HL-60 (cell line): Measurements from ENCODE around the gene HMCN2.

ENCODE experiments used
- DNase-seq, 2 experiments: peaks; one replicate each; pipeline ENCODE4 v3.0.0-alpha.2; 2010 to 2020; ENCODE audit warnings: low read depth in 1 of 2, low spot score in 1 of 2
- H3K27ac ChIP-seq: fragments of 250-450 bp; sonication (Bioruptor Pico); replicated peaks from 2 replicates; pipeline ENCODE4 v1.5.1; 2020; ENCODE audit warnings: mild to moderate bottlenecking, moderate library complexity
- H3K27me3 ChIP-seq: fragments of 250-450 bp; sonication (Bioruptor Pico); 2 replicates; pipeline ENCODE4 v1.5.1; 2021; ENCODE audit warnings: mild to moderate bottlenecking, moderate library complexity; ENCODE audit not compliant: insufficient read depth, poor library complexity, severe bottlenecking
- H3K4me3 ChIP-seq: replicated peaks from 2 replicates; pipeline ENCODE4 v1.5.1; 2011; ENCODE audit warnings: mild to moderate bottlenecking, control low read depth, low read length; ENCODE audit not compliant: insufficient read depth
- GABPA ChIP-seq: IDR thresholded peaks from 2 replicates; pipeline ENCODE4 v1.6.1; 2012; ENCODE audit warnings: low read depth
- POLR2AphosphoS5 ChIP-seq: IDR thresholded peaks from 2 replicates; pipeline ENCODE4 v1.6.1; 2012; ENCODE audit warnings: low read depth
- SPI1 ChIP-seq: IDR thresholded peaks from 2 replicates; pipeline ENCODE4 v1.6.1; 2012; ENCODE audit warnings: low read depth, mild to moderate bottlenecking, borderline replicate concordance
- TF ChIP-seq, protein P1 (sequence below): IDR thresholded peaks from 2 replicates; pipeline ENCODE4 v1.6.1; 2012; ENCODE audit warnings: low read depth; ENCODE audit not compliant: insufficient replicate concordance
- TF ChIP-seq, protein P2 (sequence below): IDR thresholded peaks from one replicate; pipeline ENCODE4 v1.5.1; 2011; ENCODE audit warnings: low read length, control low read depth, inconsistent platforms; ENCODE audit not compliant: insufficient read depth

The HMCN2 gene

DNA sequence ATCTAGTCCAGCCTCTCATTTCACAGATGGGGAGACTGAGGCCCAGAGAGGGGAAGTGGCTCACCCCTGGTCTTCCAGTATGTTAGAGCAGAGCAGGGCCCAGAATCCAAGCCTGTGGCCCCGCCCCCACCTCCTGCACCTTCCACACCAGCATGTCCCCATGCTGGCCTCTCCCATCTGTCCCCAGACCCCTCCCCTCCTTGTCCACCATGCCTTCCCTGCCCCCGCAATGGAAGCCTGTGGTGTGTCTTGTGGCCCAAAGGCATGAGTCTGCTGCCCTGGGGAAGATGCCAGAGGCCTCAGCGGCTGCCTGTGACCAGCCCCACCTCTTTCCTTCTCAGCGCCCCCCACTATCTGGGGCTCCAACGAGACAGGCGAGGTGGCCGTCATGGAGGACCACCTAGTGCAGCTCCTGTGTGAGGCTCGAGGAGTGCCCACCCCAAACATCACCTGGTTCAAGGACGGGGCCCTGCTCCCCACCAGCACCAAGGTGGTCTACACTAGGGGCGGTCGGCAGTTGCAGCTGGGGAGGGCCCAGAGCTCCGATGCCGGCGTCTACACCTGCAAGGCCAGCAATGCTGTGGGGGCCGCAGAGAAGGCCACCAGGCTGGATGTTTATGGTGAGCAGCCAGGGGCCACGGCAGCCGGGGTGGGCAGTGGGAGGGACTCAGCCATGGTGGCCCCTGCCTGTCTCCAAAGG, 87.2 kb downstream of the HMCN2 start:
- H3K27me3 ChIP-seq, result no peaks in the 10 kb centered on the region
- no peak overlapping the region for H3K27ac ChIP-seq
- TF ChIP-seq, protein P1, sequence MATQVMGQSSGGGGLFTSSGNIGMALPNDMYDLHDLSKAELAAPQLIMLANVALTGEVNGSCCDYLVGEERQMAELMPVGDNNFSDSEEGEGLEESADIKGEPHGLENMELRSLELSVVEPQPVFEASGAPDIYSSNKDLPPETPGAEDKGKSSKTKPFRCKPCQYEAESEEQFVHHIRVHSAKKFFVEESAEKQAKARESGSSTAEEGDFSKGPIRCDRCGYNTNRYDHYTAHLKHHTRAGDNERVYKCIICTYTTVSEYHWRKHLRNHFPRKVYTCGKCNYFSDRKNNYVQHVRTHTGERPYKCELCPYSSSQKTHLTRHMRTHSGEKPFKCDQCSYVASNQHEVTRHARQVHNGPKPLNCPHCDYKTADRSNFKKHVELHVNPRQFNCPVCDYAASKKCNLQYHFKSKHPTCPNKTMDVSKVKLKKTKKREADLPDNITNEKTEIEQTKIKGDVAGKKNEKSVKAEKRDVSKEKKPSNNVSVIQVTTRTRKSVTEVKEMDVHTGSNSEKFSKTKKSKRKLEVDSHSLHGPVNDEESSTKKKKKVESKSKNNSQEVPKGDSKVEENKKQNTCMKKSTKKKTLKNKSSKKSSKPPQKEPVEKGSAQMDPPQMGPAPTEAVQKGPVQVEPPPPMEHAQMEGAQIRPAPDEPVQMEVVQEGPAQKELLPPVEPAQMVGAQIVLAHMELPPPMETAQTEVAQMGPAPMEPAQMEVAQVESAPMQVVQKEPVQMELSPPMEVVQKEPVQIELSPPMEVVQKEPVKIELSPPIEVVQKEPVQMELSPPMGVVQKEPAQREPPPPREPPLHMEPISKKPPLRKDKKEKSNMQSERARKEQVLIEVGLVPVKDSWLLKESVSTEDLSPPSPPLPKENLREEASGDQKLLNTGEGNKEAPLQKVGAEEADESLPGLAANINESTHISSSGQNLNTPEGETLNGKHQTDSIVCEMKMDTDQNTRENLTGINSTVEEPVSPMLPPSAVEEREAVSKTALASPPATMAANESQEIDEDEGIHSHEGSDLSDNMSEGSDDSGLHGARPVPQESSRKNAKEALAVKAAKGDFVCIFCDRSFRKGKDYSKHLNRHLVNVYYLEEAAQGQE, result no peak
- TF ChIP-seq GABPA (no peak), SPI1 (no peak), POLR2AphosphoS5 (no peak)
- TF ChIP-seq, protein P2, sequence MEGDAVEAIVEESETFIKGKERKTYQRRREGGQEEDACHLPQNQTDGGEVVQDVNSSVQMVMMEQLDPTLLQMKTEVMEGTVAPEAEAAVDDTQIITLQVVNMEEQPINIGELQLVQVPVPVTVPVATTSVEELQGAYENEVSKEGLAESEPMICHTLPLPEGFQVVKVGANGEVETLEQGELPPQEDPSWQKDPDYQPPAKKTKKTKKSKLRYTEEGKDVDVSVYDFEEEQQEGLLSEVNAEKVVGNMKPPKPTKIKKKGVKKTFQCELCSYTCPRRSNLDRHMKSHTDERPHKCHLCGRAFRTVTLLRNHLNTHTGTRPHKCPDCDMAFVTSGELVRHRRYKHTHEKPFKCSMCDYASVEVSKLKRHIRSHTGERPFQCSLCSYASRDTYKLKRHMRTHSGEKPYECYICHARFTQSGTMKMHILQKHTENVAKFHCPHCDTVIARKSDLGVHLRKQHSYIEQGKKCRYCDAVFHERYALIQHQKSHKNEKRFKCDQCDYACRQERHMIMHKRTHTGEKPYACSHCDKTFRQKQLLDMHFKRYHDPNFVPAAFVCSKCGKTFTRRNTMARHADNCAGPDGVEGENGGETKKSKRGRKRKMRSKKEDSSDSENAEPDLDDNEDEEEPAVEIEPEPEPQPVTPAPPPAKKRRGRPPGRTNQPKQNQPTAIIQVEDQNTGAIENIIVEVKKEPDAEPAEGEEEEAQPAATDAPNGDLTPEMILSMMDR, result no peak
- no peak overlapping the region for H3K4me3 ChIP-seq
- no peak for DNase-seq

DNA sequence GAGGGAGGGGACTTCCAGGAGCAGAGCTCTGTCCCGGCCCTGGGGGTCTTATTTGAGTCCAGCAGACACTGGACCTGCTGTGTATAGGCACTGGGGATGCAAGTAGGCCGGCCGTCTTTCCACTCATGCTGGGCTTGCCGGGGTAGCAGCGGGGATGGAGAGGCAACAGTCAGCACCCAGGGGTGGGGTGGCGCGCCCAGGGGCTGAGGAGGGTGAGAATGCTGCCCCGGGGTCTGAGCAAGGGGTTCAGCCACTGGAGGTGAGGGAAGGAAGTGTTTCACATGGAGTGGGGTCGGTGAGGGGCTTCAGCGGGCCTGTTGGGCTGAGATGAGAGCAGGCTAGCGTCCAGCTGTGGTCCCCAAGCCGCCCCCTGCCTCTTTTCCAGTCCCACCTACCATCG, 88.8 kb downstream of the HMCN2 start:
- Histone ChIP-seq H3K27ac (no peak overlapping the region), H3K4me3 (no peak overlapping the region), H3K27me3 (no peaks in the 10 kb centered on the region)
- TF ChIP-seq, protein P1, result no peak
- TF ChIP-seq GABPA (no peak), POLR2AphosphoS5 (no peak), SPI1 (no peak)
- TF ChIP-seq, protein P2, result no peak
- no peak for DNase-seq

DNA sequence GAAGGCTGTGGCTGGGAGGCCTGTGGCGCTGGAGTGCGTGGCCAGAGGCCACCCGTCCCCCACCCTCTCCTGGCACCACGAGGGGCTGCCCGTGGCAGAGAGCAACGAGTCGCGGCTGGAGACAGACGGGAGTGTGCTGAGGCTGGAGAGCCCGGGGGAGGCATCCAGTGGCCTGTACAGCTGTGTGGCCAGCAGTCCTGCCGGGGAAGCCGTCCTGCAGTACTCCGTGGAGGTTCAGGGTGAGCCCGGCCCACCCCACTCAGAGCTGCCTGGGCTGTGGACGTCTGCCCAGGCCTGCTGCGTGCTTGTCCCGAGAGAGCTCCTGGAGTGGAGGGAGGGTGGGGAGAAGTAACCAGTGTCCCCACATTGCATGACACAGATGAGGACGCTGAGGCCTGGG, 89.2 kb downstream of the HMCN2 start:
- no peak overlapping the region for H3K27ac ChIP-seq
- TF ChIP-seq GABPA, result no peak
- TF ChIP-seq, protein P2, result no peak
- TF ChIP-seq, protein P1, result no peak
- TF ChIP-seq SPI1, result no peak
- no peak for TF ChIP-seq POLR2AphosphoS5
- no peak for DNase-seq
- H3K4me3 ChIP-seq, result no peak overlapping the region
- no peaks in the 10 kb centered on the region for H3K27me3 ChIP-seq
